GM12878 (cell line): ENCODE data around the gene C3orf20. TPM values are rescaled to one million over a fixed set of nuclear protein-coding genes. Genes with fewer than 3 reads are reported as not detected.

Experiments
- ATAC-seq: fragments of 200-7000 bp; cut with Tn5 transposase; 3 replicates; pipeline ENCODE4 v1.9.1; 2020; ENCODE audit warnings: mild to moderate bottlenecking, moderate library complexity
- BruUV-seq: library from RNA; stranded (reverse); fragments of 400-500 nt; replicated peaks from 2 replicates; lab custom pipeline; 2021; lab: Mats Ljungman, UMichigan
- CTCF ChIA-PET: fragments of 300-600 bp; sonication (Branson Sonifier 250); formaldehyde crosslinking; extraction: SDS; loops from one replicate; lab custom pipeline; 2021; ENCODE audit warnings: inconsistent platforms; lab: Yijun Ruan, JAX
- POLR2A ChIA-PET: fragments of 350-600 bp; formaldehyde crosslinking; extraction: SDS; loops from one replicate; lab custom pipeline; 2021; ENCODE audit warnings: inconsistent platforms; lab: Charles Lee
- RAD21 ChIA-PET: fragments of 300-600 bp; sonication (Branson Sonifier 250); formaldehyde crosslinking; loops from one replicate; lab custom pipeline; 2023; ENCODE audit warnings: antibody characterized with exemption; ENCODE audit not compliant: unreplicated experiment; lab: Charles Lee
- SMC1A ChIA-PET: fragments of 300-600 bp; sonication (Branson Sonifier 250); formaldehyde crosslinking; loops from one replicate; lab custom pipeline; 2023; ENCODE audit not compliant: unreplicated experiment, uncharacterized antibody; lab: Charles Lee
- DNase-seq: peaks from one replicate; pipeline ENCODE4 v3.0.0-alpha.2; 2011; ENCODE audit warnings: low read depth, low spot score
- FAIRE-seq: peaks from 3 replicates; lab custom pipeline; 2011; peaks lifted over from hg19 to GRCh38; lab: Jason Lieb, UNC
- H2AFZ ChIP-seq: 2 replicates; pipeline ENCODE4 v1.6.0; 2011; ENCODE audit warnings: low read depth, low read length, control low read depth; ENCODE audit not compliant: control insufficient read depth
- H3K27ac ChIP-seq: 2 replicates; pipeline ENCODE4 v1.5.1; 2011; ENCODE audit warnings: control low read depth; ENCODE audit not compliant: control insufficient read depth, insufficient read depth
- H3K27me3 ChIP-seq, 2 experiments: replicated peaks in 1 of 2; 2 replicates each; pipeline versions ENCODE4 v1.6.0 to v1.6.1; 2011; ENCODE audit warnings: low read length in 1 of 2; ENCODE audit not compliant: control insufficient read depth in 2 of 2, insufficient read depth in 2 of 2
- H3K36me3 ChIP-seq, 2 experiments: 2 replicates each; pipeline ENCODE4 v1.5.1; 2011; ENCODE audit warnings: low read length in 1 of 2; ENCODE audit not compliant: control insufficient read depth in 2 of 2, insufficient read depth in 2 of 2
- H3K4me1 ChIP-seq: 2 replicates; pipeline ENCODE4 v1.6.1; 2011; ENCODE audit warnings: mild to moderate bottlenecking, low read length, moderate library complexity, mixed read lengths; ENCODE audit not compliant: control insufficient read depth, insufficient read depth
- H3K4me2 ChIP-seq: 2 replicates; pipeline ENCODE4 v1.6.0; 2011; ENCODE audit warnings: control low read depth; ENCODE audit not compliant: control insufficient read depth, insufficient read depth
- H3K4me3 ChIP-seq: fragments of 200-600 bp; sonication (generic); 2 replicates; pipeline ENCODE4 v1.5.1; 2016
- H3K79me2 ChIP-seq: 2 replicates; pipeline ENCODE4 v1.6.0; 2011; ENCODE audit warnings: low read length; ENCODE audit not compliant: control insufficient read depth, insufficient read depth
- H3K9ac ChIP-seq: 2 replicates; pipeline ENCODE4 v1.8.0; 2011; ENCODE audit warnings: low read length, control low read depth, mixed read lengths; ENCODE audit not compliant: control insufficient read depth, insufficient read depth
- H3K9me3 ChIP-seq: replicated peaks from 3 replicates; pipeline ENCODE4 v1.5.1; 2011; ENCODE audit warnings: mild to moderate bottlenecking, low read length; ENCODE audit not compliant: control insufficient read depth, insufficient read depth
- H4K20me1 ChIP-seq: 2 replicates; pipeline ENCODE4 v1.6.0; 2011; ENCODE audit not compliant: control insufficient read depth, insufficient read depth
- BCLAF1 ChIP-seq: fragments of 450-650 bp; IDR thresholded peaks from 2 replicates; pipeline ENCODE4 v1.6.1; 2017; ENCODE audit warnings: antibody characterized with exemption, mild to moderate bottlenecking, moderate library complexity
- CEBPB ChIP-seq, 2 experiments: fragments of 150-350 bp in 1 of 2; IDR thresholded peaks; 2 replicates each; pipeline ENCODE4 v1.6.1; 2012 to 2014; ENCODE audit warnings: low read depth in 2 of 2, low read length in 2 of 2, borderline replicate concordance in 1 of 2, inconsistent platforms in 1 of 2
- CHD1 ChIP-seq: IDR thresholded peaks from 2 replicates; pipeline ENCODE4 v1.6.1; 2012; ENCODE audit warnings: low read depth, low read length, improper control_type of control experiment
- GATAD2B ChIP-seq: fragments of 450-650 bp; conservative IDR thresholded peaks from 2 replicates; pipeline ENCODE4 v1.6.1; 2017; ENCODE audit warnings: low read depth, mild to moderate bottlenecking, moderate library complexity
- KDM1A ChIP-seq: fragments of 200-600 bp; sonication (generic); IDR thresholded peaks from 2 replicates; pipeline ENCODE4 v1.6.1; 2016; ENCODE audit warnings: borderline replicate concordance
- KLF5 ChIP-seq: fragments of 450-650 bp; IDR thresholded peaks from 2 replicates; pipeline ENCODE4 v1.6.1; 2014; ENCODE audit warnings: mild to moderate bottlenecking; ENCODE audit not compliant: partially characterized antibody
- MTA3 ChIP-seq: IDR thresholded peaks from 2 replicates; pipeline ENCODE4 v1.6.1; 2012; ENCODE audit warnings: low read length, inconsistent platforms, borderline replicate concordance
- MXI1 ChIP-seq: fragments of 150-350 bp; IDR thresholded peaks from 2 replicates; pipeline ENCODE4 v1.6.1; 2011; ENCODE audit warnings: low read depth, mild to moderate bottlenecking, inconsistent platforms, low read length, improper control_type of control experiment
- PKNOX1 ChIP-seq: fragments of 450-650 bp; IDR thresholded peaks from 2 replicates; pipeline ENCODE4 v1.6.1; 2016; ENCODE audit warnings: mild to moderate bottlenecking
- RAD21 ChIP-seq: IDR thresholded peaks from 2 replicates; pipeline ENCODE4 v1.6.1; 2011; ENCODE audit warnings: mild to moderate bottlenecking, low read depth, low read length, moderate library complexity; ENCODE audit not compliant: insufficient read depth
- YBX1 ChIP-seq: fragments of 450-650 bp; IDR thresholded peaks from 2 replicates; pipeline ENCODE4 v1.6.1; 2016; ENCODE audit warnings: antibody characterized with exemption
- ZNF687 ChIP-seq: fragments of 450-650 bp; IDR thresholded peaks from 2 replicates; pipeline ENCODE4 v1.6.1; 2017; ENCODE audit warnings: mild to moderate bottlenecking, moderate library complexity
- ZZZ3 ChIP-seq: IDR thresholded peaks from 2 replicates; pipeline ENCODE4 v1.6.1; 2011; ENCODE audit warnings: low read depth; ENCODE audit not compliant: control insufficient read depth, insufficient read length
- WGBS: methylation state at CpG from one replicate; pipeline ENCODE4 v1.1.6; 2016; ENCODE audit warnings: low lambda C conversion rate; ENCODE audit not compliant: insufficient replicate concordance, insufficient coverage; ENCODE audit errors: missing lambda C conversion rate; 5-methylcytosine and 5-hydroxymethylcytosine counted together
- in situ Hi-C: fragments of 300-500 bp; cut with MboI; formaldehyde crosslinking; loops from 9 replicates; pipeline ENCODE4 v1.14.3; 2018; ENCODE audit warnings: mixed read lengths
- intact Hi-C: fragments of 100-400 bp; cut with micrococcal nuclease; formaldehyde crosslinking; loops from one replicate; pipeline ENCODE4 v1.14.2; 2022; ENCODE audit not compliant: unreplicated experiment
- polyA plus RNA-seq, 11 experiments: library from polyadenylated mRNA; depleted of rRNA in 4 of 11; unstranded in 6 of 11; stranded (reverse) in 5 of 11; fragments of >200 nt; fragmentation: Nextera tagmentation in 4 of 11; fragmentation: Illumina TruSeq in 1 of 11; extraction: Ambion mirVana in 4 of 11; extraction: Trizol in 1 of 11; gene quantifications; 1 replicate in 1 of 11; 2 replicates in 10 of 11; pipeline versions ENCODE4 v1.2.1 to v1.2.3, GENCODE V29; 2011 to 2016; ENCODE audit warnings: inconsistent platforms in 2 of 11, missing spikeins in 2 of 11, low read depth in 1 of 11
- total RNA-seq, 4 experiments: library from RNA; depleted of rRNA in 3 of 4; stranded (reverse); fragments of >200 nt in 3 of 4; fragmentation: Illumina TruSeq in 1 of 4; extraction: Trizol in 1 of 4; gene quantifications; 2 replicates each; pipeline versions ENCODE4 v1.2.1 to v1.2.3, GENCODE V29; 2013 to 2021

C3orf20 gene
- total and polyA plus RNA-seq, 10 of the 15 experiments (the other 5 are each of a cell fraction or from before 2014, with no cell fraction given), result 0.05 to 2.9 (median 1.0) TPM

GRCh38 chr3:14785207-14786155 is 110.5 kb downstream of the C3orf20 start (continued):
- no peak for TF ChIP-seq ZNF687
- TF ChIP-seq MXI1, result no peak

- no peaks in the 10 kb centered on the region for H3K36me3 ChIP-seq
- H3K27ac ChIP-seq, result no peak overlapping the region
- no TSS peak for BruUV-seq
- H3K79me2 ChIP-seq, result no peaks in the 10 kb centered on the region
- in situ Hi-C loops (no loop called here), intact Hi-C loops (no loop called here)
- ChIA-PET POLR2A (no interaction called here), SMC1A (no interaction called here), RAD21 (no interaction called here), CTCF (interaction anchor here (7.4 kb wide), 1 partner anchor 111 kb away, joined by 321 read pairs; the partner anchor contains the start of gene C3orf20)
- no peaks in the 10 kb centered on the region; the same call in 2 of the 3 replicates for H3K9me3 ChIP-seq
- no peak overlapping the region for H2AFZ ChIP-seq
- H3K4me1 ChIP-seq, result no peaks in the 10 kb centered on the region
- ATAC-seq (no peak), FAIRE-seq (no peak), DNase-seq (no peak)
- H3K4me2 ChIP-seq, result no peak overlapping the region
- no peak overlapping the region for H3K4me3 ChIP-seq
- WGBS, result 76% methylated on average over 3 of the region's 3 CpGs
- no peaks in the 10 kb centered on the region for H4K20me1 ChIP-seq
- H3K9ac ChIP-seq, result no peak overlapping the region
- no peaks in the 10 kb centered on the region; a peak in 1 of 4 replicates for H3K27me3 ChIP-seq
- TF ChIP-seq KLF5, result no peak
- TF ChIP-seq GATAD2B, result no peak
- no peak for TF ChIP-seq RAD21
- TF ChIP-seq CHD1, result no peak
- TF ChIP-seq BCLAF1, result no peak
- no peak for TF ChIP-seq ZZZ3
- no peak for TF ChIP-seq CEBPB (IDR thresholded peaks at IDR 0.05; ENCODE audit: borderline replicate concordance in 1 of 2, low read depth in 2 of 2, low read length in 2 of 2)
- TF ChIP-seq PKNOX1, result no peak
- no peak for TF ChIP-seq YBX1
- no peak for TF ChIP-seq KDM1A
- no peak for TF ChIP-seq MTA3
Measured at GRCh38 chr3:14786369-14786768, 111.4 kb downstream of the C3orf20 start.
